Endothelial cell of umbilical vein (primary cell): ENCODE results near the gene KAZN. TPM values are rescaled to one million over a fixed set of nuclear protein-coding genes. Genes with fewer than 3 reads are reported as not detected.

Experiments
- BruUV-seq: library from RNA; stranded (reverse); fragments of 400-500 nt; replicated peaks from 2 replicates; lab custom pipeline; 2021; lab: Mats Ljungman, UMichigan
- CTCF ChIA-PET: fragments of 300-600, 350-600 bp; sonication (Branson Sonifier 250); formaldehyde crosslinking; loops from one replicate; lab custom pipeline; 2021; ENCODE audit warnings: antibody characterized with exemption, inconsistent platforms; lab: Charles Lee
- POLR2A ChIA-PET: fragments of 300-600, 350-600 bp; sonication (Branson Sonifier 250); formaldehyde crosslinking; loops from one replicate; lab custom pipeline; 2021; ENCODE audit warnings: antibody characterized with exemption, inconsistent platforms; lab: Charles Lee
- DNase-seq: peaks from one replicate; pipeline ENCODE4 v3.0.0-alpha.2; 2011; ENCODE audit warnings: low read depth, low spot score
- FAIRE-seq: peaks from 2 replicates; lab custom pipeline; 2011; peaks lifted over from hg19 to GRCh38; lab: Jason Lieb, UNC
- H2AFZ ChIP-seq: 2 replicates; pipeline ENCODE4 v1.6.0; 2012; ENCODE audit warnings: low read depth, low read length, control low read depth, inconsistent platforms
- H3K27ac ChIP-seq: 2 replicates; pipeline ENCODE4 v1.5.1; 2011; ENCODE audit warnings: low read depth, mild to moderate bottlenecking, control low read depth, low read length, moderate library complexity; ENCODE audit not compliant: insufficient read depth
- H3K27me3 ChIP-seq, 2 experiments: 2 replicates each; pipeline versions ENCODE4 v1.6.0 to v1.6.1; 2011; ENCODE audit warnings: low read length in 2 of 2, mixed read lengths in 1 of 2; ENCODE audit not compliant: control insufficient read depth in 2 of 2, insufficient read depth in 2 of 2
- H3K36me3 ChIP-seq, 2 experiments: 2 replicates in 1 of 2; 3 replicates in 1 of 2; pipeline ENCODE4 v1.5.1; 2011; ENCODE audit warnings: low read length in 2 of 2, mild to moderate bottlenecking in 1 of 2, moderate library complexity in 1 of 2; ENCODE audit not compliant: control insufficient read depth in 2 of 2, insufficient read depth in 2 of 2; ENCODE audit errors: extremely low read depth in 1 of 2
- H3K4me1 ChIP-seq: 3 replicates; pipeline ENCODE4 v1.5.1; 2011; ENCODE audit warnings: mild to moderate bottlenecking, low read length; ENCODE audit not compliant: control insufficient read depth, insufficient read depth; ENCODE audit errors: extremely low read depth
- H3K4me2 ChIP-seq: 2 replicates; pipeline ENCODE4 v1.6.1; 2011; ENCODE audit warnings: low read length, control low read depth, mixed read lengths; ENCODE audit not compliant: insufficient read depth
- H3K4me3 ChIP-seq, 3 experiments: fragments of 200-600 bp in 1 of 3; sonication (generic), shearing (Covaris generic) in 1 of 3; replicated peaks in 1 of 3; 2 replicates each; pipeline ENCODE4 v1.5.1; 2011 to 2016; ENCODE audit warnings: control low read depth in 3 of 3, low read length in 3 of 3, mild to moderate bottlenecking in 2 of 3, inconsistent platforms in 1 of 3, low read depth in 1 of 3, moderate library complexity in 1 of 3; ENCODE audit not compliant: insufficient read depth in 1 of 3
- H3K79me2 ChIP-seq: 2 replicates; pipeline ENCODE4 v1.6.0; 2012; ENCODE audit warnings: low read length, inconsistent platforms; ENCODE audit not compliant: control insufficient read depth, insufficient read depth
- H3K9ac ChIP-seq: replicated peaks from 2 replicates; pipeline ENCODE3; 2011; ENCODE audit warnings: low read length, control low read depth; ENCODE audit not compliant: insufficient read depth; ENCODE audit errors: extremely low read depth
- H3K9me1 ChIP-seq: replicated peaks from 3 replicates; pipeline ENCODE4 v1.6.0; 2011; ENCODE audit warnings: mild to moderate bottlenecking, low read length; ENCODE audit not compliant: control insufficient read depth, insufficient read depth; ENCODE audit errors: extremely low read depth
- H3K9me3 ChIP-seq: replicated peaks from 2 replicates; pipeline ENCODE4 v1.5.1; 2012; ENCODE audit warnings: low read length, inconsistent platforms; ENCODE audit not compliant: control insufficient read depth, insufficient read depth
- H4K20me1 ChIP-seq: replicated peaks from 2 replicates; pipeline ENCODE3; 2011; ENCODE audit warnings: mild to moderate bottlenecking, low read length; ENCODE audit not compliant: control insufficient read depth, insufficient read depth; ENCODE audit errors: extremely low read depth
- CTCF ChIP-seq, 2 donors: IDR thresholded peaks; 1 replicate in 1 of 2; 2 replicates in 1 of 2; pipeline ENCODE4 v1.5.1; 2011; ENCODE audit warnings: low read length in 2 of 2, mild to moderate bottlenecking in 2 of 2, moderate library complexity in 2 of 2, control low read depth in 1 of 2, inconsistent platforms in 1 of 2, low read depth in 1 of 2; ENCODE audit not compliant: insufficient read depth in 1 of 2; ENCODE audit errors: extremely low read depth in 1 of 2
- EZH2 ChIP-seq: IDR thresholded peaks from 2 replicates; pipeline ENCODE4 v1.6.1; 2012; ENCODE audit warnings: borderline replicate concordance, low read depth, mild to moderate bottlenecking, moderate library complexity, low read length, inconsistent platforms; ENCODE audit not compliant: severe bottlenecking
- FOS ChIP-seq: IDR thresholded peaks from 2 replicates; pipeline ENCODE4 v1.6.1; 2011; ENCODE audit warnings: mild to moderate bottlenecking, low read length, moderate library complexity, borderline replicate concordance; ENCODE audit not compliant: insufficient read depth
- JUN ChIP-seq: IDR thresholded peaks from 2 replicates; pipeline ENCODE4 v1.6.1; 2011; ENCODE audit warnings: borderline replicate concordance, low read depth; ENCODE audit not compliant: insufficient read length, insufficient read depth
- MYC ChIP-seq: IDR thresholded peaks from one replicate; pipeline ENCODE4 v1.6.1; 2011; ENCODE audit warnings: mild to moderate bottlenecking, low read depth, low read length
- dilution Hi-C: fragments of 300-500 bp; cut with MboI; formaldehyde crosslinking; loops from one replicate; pipeline ENCODE4 v1.15.0; 2019; ENCODE audit warnings: low sequenced_read_pairs; ENCODE audit not compliant: extremely low pct_ligation_motif_present
- intact Hi-C: fragments of 100-400 bp; cut with micrococcal nuclease; formaldehyde crosslinking; loops from one replicate; pipeline ENCODE4 v1.10.0; 2022
- polyA plus RNA-seq, 4 experiments: library from polyadenylated mRNA; depleted of rRNA in 3 of 4; stranded (reverse) in 3 of 4; unstranded in 1 of 4; fragments of >200 nt; gene quantifications; 2 replicates each; pipeline versions ENCODE4 v1.2.1 to v1.2.3, GENCODE V29; 2011 to 2012; ENCODE audit warnings: missing spikeins in 1 of 4
- total RNA-seq: library from RNA; stranded (reverse); gene quantifications from 2 replicates; pipeline ENCODE4 v1.2.3, GENCODE V29; 2021

The KAZN gene
- total and polyA plus RNA-seq, 2 donors (not counting 3 experiments of a cell fraction or from before 2014, with no cell fraction given) = 1.6 to 5.8 TPM

DNA sequence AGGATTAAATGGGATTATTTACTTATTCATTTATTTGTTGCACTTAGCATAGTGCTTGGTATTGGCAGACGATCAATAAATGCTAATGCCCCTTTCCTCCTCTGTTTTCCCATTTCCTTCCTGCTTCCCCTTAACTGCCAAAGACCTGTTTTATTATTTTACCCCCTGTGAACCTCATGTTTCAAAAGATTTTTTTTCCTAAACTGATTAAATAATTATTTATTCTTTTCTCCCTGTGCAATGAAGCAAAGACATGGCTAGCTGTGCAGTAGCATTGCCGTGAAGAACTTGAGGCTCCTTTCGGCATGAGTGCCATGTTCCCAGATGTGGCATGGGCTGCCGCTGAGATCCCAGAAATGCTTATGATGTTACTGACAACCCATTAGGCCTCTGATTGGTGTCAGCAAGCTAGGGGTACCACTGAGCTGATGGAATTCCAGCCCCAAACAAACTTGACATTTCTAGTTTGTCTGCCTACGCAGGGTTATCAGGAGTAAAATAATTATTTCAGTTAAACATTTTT, 288.6 kb downstream of the KAZN start:
- no peak overlapping the region for H3K4me3 ChIP-seq
- no peak for DNase-seq
- POLR2A ChIA-PET = no interaction called here

DNA sequence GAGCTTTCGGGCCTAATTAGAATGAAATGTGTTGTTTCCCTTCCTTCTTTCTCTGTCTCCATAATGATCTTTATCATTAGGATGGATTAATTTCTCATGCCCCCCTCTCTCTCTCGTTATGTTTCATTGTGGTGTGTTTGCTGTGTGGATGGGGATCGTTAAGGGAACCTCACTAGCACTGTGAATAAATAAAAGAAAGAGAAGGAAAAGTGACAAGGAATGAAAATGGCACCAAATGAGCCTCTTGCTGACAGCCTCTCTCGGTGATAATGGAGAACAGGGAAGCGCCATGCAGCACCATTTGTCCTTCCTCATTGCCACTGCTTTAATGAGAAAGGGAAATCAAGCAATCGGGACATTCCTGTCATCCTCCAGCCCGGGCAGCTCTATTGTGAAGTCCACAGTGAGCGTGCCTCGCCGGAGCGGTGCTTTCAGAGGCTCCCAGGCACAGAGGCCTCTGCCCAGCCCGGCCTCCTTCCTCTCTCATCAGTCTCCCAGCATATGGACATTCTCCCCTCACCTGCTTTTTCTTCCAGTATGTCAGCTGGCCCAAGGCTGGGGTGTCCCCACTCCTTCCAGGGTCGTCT, 289.4 kb downstream of the KAZN start:
- DNase-seq = no peak
- Histone ChIP-seq H3K9me1 (no peaks in the 10 kb centered on the region), H2AFZ (no peak overlapping the region), H3K79me2 (no peaks in the 10 kb centered on the region), H3K36me3 (no peaks in the 10 kb centered on the region), H3K9me3 (no peaks in the 10 kb centered on the region), H3K27ac (no peak overlapping the region), H3K4me2 (no peak overlapping the region), H3K4me1 (no peaks in the 10 kb centered on the region), H3K4me3 (no peak overlapping the region), H3K27me3 (no peaks in the 10 kb centered on the region), H4K20me1 (no peaks in the 10 kb centered on the region), H3K9ac (no peak overlapping the region)
- no TSS peak for BruUV-seq
- FAIRE-seq = no peak
- ChIA-PET CTCF (no interaction called here), POLR2A (no interaction called here)
- dilution Hi-C loops (no loop called here), intact Hi-C loops (no loop called here)
- no peak for TF ChIP-seq EZH2
- TF ChIP-seq MYC = no peak
- no peak for TF ChIP-seq CTCF (IDR thresholded peaks at IDR 0.05; ENCODE audit: extremely low read depth in 1 of 2, insufficient read depth in 1 of 2, low read depth in 1 of 2, low read length in 2 of 2)
- TF ChIP-seq FOS = no peak
- TF ChIP-seq JUN = no peak

More for the DNA sequence above, 288.6 kb downstream of the KAZN start:
- intact Hi-C loops = no loop called here
- no peaks in the 10 kb centered on the region for H3K9me1 ChIP-seq
- H4K20me1 ChIP-seq = no peaks in the 10 kb centered on the region
- no peak overlapping the region for H3K27ac ChIP-seq
- H3K4me2 ChIP-seq = no peak overlapping the region
- H3K9ac ChIP-seq = no peak overlapping the region
- H3K4me1 ChIP-seq = no peaks in the 10 kb centered on the region
- TF ChIP-seq CTCF (IDR thresholded peaks at IDR 0.05; ENCODE audit: extremely low read depth in 1 of 2, insufficient read depth in 1 of 2, low read depth in 1 of 2, low read length in 2 of 2) = no peak
- H3K9me3 ChIP-seq = no peaks in the 10 kb centered on the region
- no peak for FAIRE-seq
- no peak overlapping the region for H2AFZ ChIP-seq
- CTCF ChIA-PET = no interaction called here
- no peaks in the 10 kb centered on the region for H3K79me2 ChIP-seq
- BruUV-seq = no TSS peak
- dilution Hi-C loops = no loop called here
- H3K36me3 ChIP-seq = no peaks in the 10 kb centered on the region
- H3K27me3 ChIP-seq = no peaks in the 10 kb centered on the region
